ENCODE data around the gene FAM20B. TPM values are rescaled to one million over a fixed set of nuclear protein-coding genes. Genes with fewer than 3 reads are reported as not detected.
"Not testable (repeated sequence)": the region's sequence is repeated elsewhere in the genome, so short reads cannot be mapped to it uniquely, and the experiment has no call there.

FAM20B gene
- total RNA-seq, 1 experiment from 2014 or later = 33.6 TPM

DNA sequence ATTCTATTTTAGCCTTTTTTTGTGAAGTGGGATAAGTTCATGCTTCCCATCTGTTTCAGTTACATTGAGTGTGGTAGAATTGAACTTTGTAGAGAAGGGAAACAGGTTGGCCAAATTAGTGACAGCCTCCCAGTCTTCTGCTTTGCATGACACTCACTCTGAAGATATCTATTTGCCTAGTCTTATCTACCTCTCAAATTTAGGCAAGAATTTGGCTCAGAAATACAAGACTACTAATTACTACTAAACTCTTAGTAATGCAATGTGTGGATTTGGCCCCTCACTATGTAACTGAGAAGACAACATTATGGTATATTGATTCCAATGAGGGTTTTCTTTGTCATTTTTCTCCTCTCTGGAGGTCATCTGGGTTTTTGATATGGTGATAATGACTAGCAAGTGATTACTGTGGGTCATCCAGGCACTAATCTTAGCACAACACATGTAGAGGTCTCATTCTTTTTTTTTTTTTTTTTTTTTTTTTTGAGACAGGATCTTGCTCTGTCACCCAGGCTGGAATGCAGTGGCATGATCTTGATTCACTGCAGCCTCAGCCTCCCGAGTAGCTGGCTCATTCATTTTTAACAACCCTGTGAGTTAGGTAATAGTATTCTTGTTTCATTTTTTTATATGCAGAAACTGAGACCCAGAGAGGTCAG, 6.3 kb downstream of the FAM20B start:
- Histone ChIP-seq H3K4me1 (0 out of 2 replicates have a peak, but pooled peaks cover 4% of the 10 kb centered on the region), H3K9me3 (replicated peaks) (no peaks in the 10 kb centered on the region), H3K27ac (no peak overlapping the region), H3K4me3 (no peak overlapping the region), H3K27me3 (no peaks in the 10 kb centered on the region), H3K36me3 (no peaks in the 10 kb centered on the region)
- DNase-seq = no peak

DNA sequence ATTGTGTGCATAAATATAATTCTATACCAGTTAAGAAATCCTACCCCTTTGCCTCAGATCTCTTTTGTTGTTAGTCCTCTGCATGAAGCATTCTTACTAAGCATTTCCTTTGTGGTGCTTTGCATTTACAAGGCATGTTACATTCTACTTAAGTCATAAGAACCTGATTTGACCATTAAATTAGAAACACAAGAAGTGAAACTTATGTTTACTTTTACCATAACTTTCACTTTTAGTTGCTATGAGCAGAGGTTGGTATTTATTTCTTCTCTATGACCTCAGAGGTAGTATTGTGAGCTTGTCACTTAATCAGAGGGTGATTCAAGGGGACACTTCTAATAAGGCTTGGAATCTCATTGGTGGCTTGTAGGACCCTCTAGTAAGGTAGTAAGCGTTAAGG, 9.0 kb downstream of the FAM20B start:
- Histone ChIP-seq H3K27ac (no peak overlapping the region), H3K4me1 (peaks cover 8% of the 10 kb centered on the region), H3K36me3 (no peaks in the 10 kb centered on the region), H3K9me3 (replicated peaks) (no peaks in the 10 kb centered on the region), H3K4me3 (no peak overlapping the region), H3K27me3 (no peaks in the 10 kb centered on the region)
- DNase-seq = no peak

- Histone ChIP-seq H3K4me1 (peaks cover 8% of the 10 kb centered on the region), H3K27ac (no peak overlapping the region), H3K9me3 (replicated peaks) (no peaks in the 10 kb centered on the region), H3K36me3 (no peaks in the 10 kb centered on the region), H3K27me3 (no peaks in the 10 kb centered on the region), H3K4me3 (no peak overlapping the region)
- DNase-seq = no peak
Observed at GRCh38 chr1:179036844-179037465, 11.3 kb downstream of the FAM20B start.

- no peak for DNase-seq
- H3K4me3 ChIP-seq = no peak overlapping the region
- no peaks in the 10 kb centered on the region for H3K36me3 ChIP-seq
- H3K27ac ChIP-seq = no peak overlapping the region
- H3K27me3 ChIP-seq = no peaks in the 10 kb centered on the region
- peaks cover 8% of the 10 kb centered on the region for H3K4me1 ChIP-seq
- no peaks in the 10 kb centered on the region for H3K9me3 ChIP-seq (replicated peaks)
Observed at GRCh38 chr1:179038528-179039281, 13.0 kb downstream of the FAM20B start.

- not testable (repeated sequence) for H3K9me3 ChIP-seq (replicated peaks); H3K27ac ChIP-seq; H3K4me1 ChIP-seq; DNase-seq; H3K4me3 ChIP-seq; H3K36me3 ChIP-seq; H3K27me3 ChIP-seq
Observed at GRCh38 chr1:179039502-179040174, 13.9 kb downstream of the FAM20B start.

GRCh38 chr1:179040175-179040551, 14.5 kb downstream of the FAM20B start:
- DNase-seq; H3K36me3 ChIP-seq; H3K9me3 ChIP-seq (replicated peaks); H3K4me3 ChIP-seq; H3K4me1 ChIP-seq; H3K27ac ChIP-seq; H3K27me3 ChIP-seq: not testable (repeated sequence)

- Histone ChIP-seq H3K27me3 (no peaks in the 10 kb centered on the region), H3K27ac (no peak overlapping the region), H3K4me3 (no peak overlapping the region), H3K36me3 (no peaks in the 10 kb centered on the region; the same call in none of the 2 replicates), H3K9me3 (replicated peaks) (no peaks in the 10 kb centered on the region), H3K4me1 (peaks cover 8% of the 10 kb centered on the region)
- no peak for DNase-seq
Observed at GRCh38 chr1:179042087-179042486, 16.4 kb downstream of the FAM20B start.

DNA sequence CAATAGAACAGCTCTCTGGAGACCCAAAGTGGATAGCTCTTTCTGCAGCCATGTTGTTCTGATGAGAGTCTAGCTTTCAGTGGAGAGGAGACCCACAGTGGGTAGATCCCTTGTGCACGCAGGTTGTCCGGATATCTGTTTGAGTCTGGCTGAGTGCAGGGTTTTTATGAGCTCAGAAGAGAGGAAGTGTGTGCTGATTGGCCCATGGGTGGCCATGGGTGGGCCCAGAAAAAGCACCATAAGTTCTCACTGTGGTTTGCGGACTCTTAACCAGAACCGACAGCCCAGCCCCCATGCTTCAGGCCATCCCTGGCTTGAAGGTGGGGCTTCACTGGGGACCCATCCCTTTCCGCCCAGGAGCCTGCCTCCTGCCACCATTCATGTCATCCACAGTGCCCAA, 17.0 kb downstream of the FAM20B start:
- no peak for DNase-seq
- Histone ChIP-seq H3K4me3 (no peak overlapping the region), H3K9me3 (replicated peaks) (no peaks in the 10 kb centered on the region), H3K27ac (no peak overlapping the region), H3K27me3 (no peaks in the 10 kb centered on the region), H3K36me3 (no peaks in the 10 kb centered on the region; the same call in none of the 2 replicates), H3K4me1 (peaks cover 8% of the 10 kb centered on the region)

DNA sequence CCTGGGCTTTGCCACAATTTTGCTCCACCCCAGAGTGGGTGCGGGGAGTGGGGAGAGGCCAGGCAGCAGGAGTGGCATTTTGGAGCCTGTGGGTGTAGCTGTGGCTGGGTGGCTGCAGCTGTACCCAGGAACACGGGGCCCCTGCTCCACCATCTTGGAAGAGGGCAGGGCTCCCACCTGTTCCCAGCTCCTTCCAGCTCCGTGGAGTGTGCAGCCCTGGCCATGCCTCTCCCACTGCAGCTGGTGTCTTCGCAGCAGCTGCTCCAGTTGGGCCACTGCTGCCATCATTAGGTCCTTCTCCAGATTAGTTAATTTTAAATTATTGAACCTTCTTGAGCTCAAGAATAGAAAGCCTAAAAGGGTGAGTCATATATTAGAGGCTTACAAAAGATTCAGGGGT, 17.6 kb downstream of the FAM20B start:
- Histone ChIP-seq H3K36me3 (no peaks in the 10 kb centered on the region; the same call in none of the 2 replicates), H3K27me3 (no peaks in the 10 kb centered on the region), H3K4me3 (no peak overlapping the region), H3K9me3 (replicated peaks) (no peaks in the 10 kb centered on the region), H3K4me1 (peaks cover 8% of the 10 kb centered on the region), H3K27ac (no peak overlapping the region)
- DNase-seq = peak; percentile 23 to 45

DNA sequence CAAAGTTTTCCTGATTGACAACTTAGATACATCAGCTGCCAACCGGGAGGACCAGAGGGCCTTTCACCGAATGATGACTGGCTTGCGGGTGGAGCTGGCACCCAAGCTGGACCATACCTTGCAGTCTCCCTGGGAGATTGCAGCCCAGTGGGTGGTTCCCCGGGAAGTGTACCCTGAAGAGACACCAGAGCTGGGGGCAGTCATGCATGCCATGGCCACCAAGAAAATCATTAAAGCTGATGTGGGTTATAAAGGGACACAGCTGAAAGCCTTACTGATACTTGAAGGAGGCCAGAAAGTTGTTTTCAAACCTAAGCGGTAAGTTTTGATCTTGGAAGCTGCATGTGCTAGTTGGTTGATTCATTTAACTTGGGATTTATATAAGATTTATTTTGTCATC, 18.2 kb downstream of the FAM20B start:
- Histone ChIP-seq H3K27ac (no peak overlapping the region), H3K27me3 (no peaks in the 10 kb centered on the region), H3K9me3 (replicated peaks) (no peaks in the 10 kb centered on the region), H3K4me1 (peaks cover 2% of the 10 kb centered on the region), H3K4me3 (no peak overlapping the region), H3K36me3 (no peaks in the 10 kb centered on the region; the same call in none of the 2 replicates)
- no peak for DNase-seq

DNA sequence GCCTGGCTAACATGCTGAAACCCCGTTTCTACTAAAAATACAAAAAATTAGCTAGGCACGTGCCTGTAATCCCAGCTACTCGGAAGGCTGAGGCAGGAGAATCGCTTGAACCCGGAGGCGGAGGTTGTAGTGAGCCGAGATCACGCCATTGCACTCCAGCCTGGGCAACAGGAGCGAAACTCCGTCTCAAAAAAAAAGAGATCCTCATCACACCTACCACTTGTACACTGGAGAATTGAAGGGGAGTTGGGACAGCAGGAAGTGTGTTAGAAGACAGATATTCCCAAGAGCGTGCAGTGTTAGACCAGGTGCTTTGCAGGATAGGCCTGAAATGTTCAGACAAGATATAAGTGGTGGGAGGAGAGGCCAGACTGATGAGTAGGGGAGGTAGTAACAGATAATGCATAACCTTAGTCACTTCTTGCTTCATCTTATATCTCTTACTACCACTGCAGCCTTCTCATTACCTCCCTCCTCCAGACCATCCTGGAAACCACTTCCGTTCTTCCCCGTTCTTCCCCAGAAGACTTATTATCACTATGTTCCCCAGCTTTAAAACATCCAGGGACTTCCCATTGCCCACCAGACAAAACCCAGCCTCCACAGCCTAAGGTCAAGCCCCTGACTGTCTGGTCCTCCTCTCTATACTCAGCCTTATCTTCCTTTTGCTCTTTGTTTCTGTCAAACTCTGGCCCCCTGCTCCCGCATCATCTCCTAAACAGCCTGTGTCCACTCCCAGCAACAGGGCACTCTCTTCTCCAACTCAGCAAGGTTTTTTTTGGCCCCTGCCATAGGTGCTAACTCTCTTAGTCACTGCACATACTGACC, 21.3 kb downstream of the FAM20B start:
- Histone ChIP-seq H3K9me3 (replicated peaks) (no peaks in the 10 kb centered on the region), H3K36me3 (peaks cover 4% of the 10 kb centered on the region), H3K4me3 (no peak overlapping the region), H3K27me3 (no peaks in the 10 kb centered on the region), H3K27ac (no peak overlapping the region), H3K4me1 (no peaks in the 10 kb centered on the region)
- no peak for DNase-seq

- H3K4me3 ChIP-seq = no peak overlapping the region
- H3K27ac ChIP-seq = no peak overlapping the region
- peaks cover 4% of the 10 kb centered on the region for H3K36me3 ChIP-seq
- H3K9me3 ChIP-seq (replicated peaks) = no peaks in the 10 kb centered on the region
- no peaks in the 10 kb centered on the region for H3K27me3 ChIP-seq
- no peaks in the 10 kb centered on the region for H3K4me1 ChIP-seq
- no peak for DNase-seq
Observed at GRCh38 chr1:179047636-179047997, 21.9 kb downstream of the FAM20B start.

- no peak for DNase-seq
- Histone ChIP-seq H3K27me3 (no peaks in the 10 kb centered on the region), H3K9me3 (replicated peaks) (no peaks in the 10 kb centered on the region), H3K36me3 (peaks cover 4% of the 10 kb centered on the region), H3K4me3 (no peak overlapping the region), H3K4me1 (no peaks in the 10 kb centered on the region), H3K27ac (no peak overlapping the region)
Observed at GRCh38 chr1:179048339-179049124, 22.8 kb downstream of the FAM20B start.

GRCh38 chr1:179052776-179053175, 27.1 kb downstream of the FAM20B start:
- no peak for DNase-seq
- Histone ChIP-seq H3K36me3 (peaks cover 15% of the 10 kb centered on the region; the same call in 1 of the 2 replicates), H3K27me3 (no peaks in the 10 kb centered on the region), H3K4me3 (no peak overlapping the region), H3K27ac (no peak overlapping the region), H3K4me1 (no peaks in the 10 kb centered on the region), H3K9me3 (replicated peaks) (peaks cover 3% of the 10 kb centered on the region; the same call in 1 of the 2 replicates)

Measured in SJCRH30 (cell line).